Small intestine (tissue), 16 donors: ENCODE measurements around the gene PPP1R8. TPM values are rescaled to one million over a fixed set of nuclear protein-coding genes. Genes with fewer than 3 reads are reported as not detected.
A peak's percentile ranks its signal among the peaks of the same experiment; 100 is the strongest.
"Not testable (repeated sequence)": the region's sequence is repeated elsewhere in the genome, so short reads cannot be mapped to it uniquely, and the experiment has no call there.

Experiments used
- DNase-seq, 2 donors: peaks; one replicate each; pipeline versions ENCODE4 v3.0.0 to v3.0.0-alpha.2; 2013
- FAIRE-seq: peaks from 2 replicates; lab custom pipeline; 2012; peaks lifted over from hg19 to GRCh38; lab: Jason Lieb, UNC
- H3K27ac ChIP-seq, 3 donors: one replicate each; pipeline ENCODE4 v1.5.1; 2013; ENCODE audit warnings: low read length in 2 of 3, mild to moderate bottlenecking in 2 of 3, control low read depth in 1 of 3, inconsistent platforms in 1 of 3, low read depth in 1 of 3, moderate library complexity in 1 of 3
- H3K27me3 ChIP-seq, 3 donors: one replicate each; pipeline ENCODE4 v1.6.1; 2013; ENCODE audit warnings: low read length in 3 of 3, inconsistent platforms in 1 of 3; ENCODE audit not compliant: control insufficient read depth in 3 of 3, insufficient read depth in 3 of 3
- H3K36me3 ChIP-seq, 3 donors: one replicate each; pipeline ENCODE4 v1.6.1; 2013; ENCODE audit warnings: low read length in 3 of 3, inconsistent platforms in 1 of 3, low read depth in 1 of 3, mild to moderate bottlenecking in 1 of 3, moderate library complexity in 1 of 3; ENCODE audit not compliant: control insufficient read depth in 3 of 3, insufficient read depth in 2 of 3
- H3K4me1 ChIP-seq, 3 donors: one replicate each; pipeline ENCODE4 v1.6.1; 2013; ENCODE audit warnings: low read length in 2 of 3, inconsistent platforms in 1 of 3, low read depth in 1 of 3, mild to moderate bottlenecking in 1 of 3, moderate library complexity in 1 of 3; ENCODE audit not compliant: control insufficient read depth in 3 of 3, insufficient read depth in 2 of 3
- H3K4me3 ChIP-seq, 3 donors: one replicate each; pipeline ENCODE4 v1.5.1; 2013; ENCODE audit warnings: low read length in 3 of 3, control low read depth in 1 of 3, inconsistent platforms in 1 of 3, low read depth in 1 of 3, mild to moderate bottlenecking in 1 of 3, moderate library complexity in 1 of 3
- H3K9me3 ChIP-seq, 2 donors: one replicate each; pipeline ENCODE4 v1.6.1; 2013; ENCODE audit warnings: low read depth in 1 of 2, low read length in 1 of 2; ENCODE audit not compliant: control insufficient read depth in 2 of 2, insufficient read depth in 1 of 2
- WGBS, 3 donors: extraction: QIAGEN DNeasy Blood & Tissue Kit; methylation state at CpG; one replicate each; pipeline ENCODE4 v1.1.7; 2013; 5-methylcytosine and 5-hydroxymethylcytosine counted together
- long read RNA-seq, 10 donors: transcript quantifications; one replicate each; lab custom pipeline, GENCODE V29; 2026
- polyA plus RNA-seq, 4 donors: library from polyadenylated mRNA; stranded (reverse) in 3 of 4; unstranded in 1 of 4; fragments of 200-250 nt in 3 of 4; fragments of 120-200 nt in 1 of 4; gene quantifications; one replicate each; pipeline versions ENCODE4 v1.2.1 to v1.2.3, GENCODE V29; 2013
- donor health status: healthy with polysubstance abuse.
- donor health status: control.
- donor health status: control.
- donor health status: Bipolar disorder and iron deficiency.
- donor health status: healthy.

PPP1R8 gene
- polyA plus RNA-seq: 10 to 100 TPM; 26.6 to 37.1 (median 30.0) TPM
- long read RNA-seq, donor 1: 0 reads
- long read RNA-seq, donor 2, partial matches to known transcripts: 0 of 5 reads
- long read RNA-seq, donor 2, other reads (novel, unspliced or antisense): 0 of 5 reads
- long read RNA-seq, donor 3, partial matches to known transcripts: 0 of 4 reads
- long read RNA-seq, donor 3, other reads (novel, unspliced or antisense): 0 of 4 reads
- long read RNA-seq, donor 4: 0 reads
- long read RNA-seq, donor 5, partial matches to known transcripts: 0 of 3 reads
- long read RNA-seq, donor 5, other reads (novel, unspliced or antisense): 0 of 3 reads
- long read RNA-seq, donor 6, transcript PPP1R8-202 (7 exons, 2,344 nt): major isoform, 5 of 5 reads
- long read RNA-seq, donor 6, partial matches to known transcripts: 0 of 5 reads
- long read RNA-seq, donor 6, other reads (novel, unspliced or antisense): 0 of 5 reads
- long read RNA-seq, donor 7: 0 reads
- long read RNA-seq, donor 8, partial matches to known transcripts: 0 of 1 reads
- long read RNA-seq, donor 8, other reads (novel, unspliced or antisense): 0 of 1 reads
- long read RNA-seq, donor 9: 0 reads
- long read RNA-seq, donor 10, transcript PPP1R8-202 (7 exons, 2,344 nt): major isoform, 7 of 47 reads
- long read RNA-seq, donor 10, partial matches to known transcripts: 40 of 47 reads
- long read RNA-seq, donor 10, other reads (novel, unspliced or antisense): 0 of 47 reads

DNA sequence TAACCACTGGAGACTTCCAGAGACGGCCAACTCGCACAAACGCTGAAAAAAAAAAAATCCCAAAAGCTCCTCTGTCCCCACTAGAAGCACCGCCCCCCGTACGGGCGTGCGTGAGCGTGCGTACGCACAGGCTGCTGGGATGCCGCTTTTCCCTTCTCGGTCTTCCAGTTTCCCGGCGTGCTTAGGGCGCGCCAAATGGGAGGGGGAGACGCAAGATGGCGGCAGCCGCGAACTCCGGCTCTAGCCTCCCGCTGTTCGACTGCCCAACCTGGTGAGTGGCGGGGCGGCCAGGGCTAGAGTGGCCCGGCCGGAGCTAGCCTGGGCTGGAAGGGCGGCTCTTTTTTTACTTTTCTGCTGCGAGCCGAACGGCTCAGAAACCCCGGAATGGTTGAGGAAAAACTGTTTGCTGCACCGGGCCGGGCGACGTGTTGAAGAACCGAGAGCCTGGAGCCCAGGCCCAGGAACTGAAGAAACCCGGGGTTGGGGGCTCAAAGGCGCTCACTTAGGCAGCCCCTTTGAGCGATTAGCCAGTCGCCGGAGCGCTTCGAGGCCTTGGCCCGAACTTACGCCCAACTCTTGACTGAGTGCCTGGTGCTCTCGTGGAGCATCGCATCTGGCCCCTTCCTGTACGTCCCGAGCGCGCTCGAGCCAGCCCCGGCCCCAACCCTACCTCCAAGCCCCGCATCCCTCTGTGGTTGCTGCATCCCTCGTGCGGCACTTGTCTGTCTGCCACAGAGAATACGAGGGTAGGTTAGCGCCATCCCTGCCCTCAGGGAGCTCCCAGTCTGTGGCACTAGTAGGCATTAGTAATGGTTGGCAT is at the start of gene PPP1R8:
TSS of gene PPP1R8 (plus strand) at position 162 of the 820 bp plus-strand sequence. CDS start at position 216, 54 bp downstream.
- peaks cover 5 to 10% (median 9%) of the 10 kb centered on the region in 3 donors for H3K4me1 ChIP-seq
- H3K27me3 ChIP-seq: no peaks in the 10 kb centered on the region
- peaks cover 0 to 6% (median 2%) of the 10 kb centered on the region in 3 donors for H3K36me3 ChIP-seq
- no peak for FAIRE-seq
- H3K9me3 ChIP-seq: no peaks in the 10 kb centered on the region
- peak; percentile 96 for DNase-seq
- H3K4me3 ChIP-seq: peak within 1 kb of the TSS; percentile 68 to 95 (median 90)
- peak within 1 kb of the TSS; percentile 53 to 90 (median 84) for H3K27ac ChIP-seq
- 0% methylated on average over 54 to 60 of the region's 60 CpGs for WGBS, 3 donors

DNA sequence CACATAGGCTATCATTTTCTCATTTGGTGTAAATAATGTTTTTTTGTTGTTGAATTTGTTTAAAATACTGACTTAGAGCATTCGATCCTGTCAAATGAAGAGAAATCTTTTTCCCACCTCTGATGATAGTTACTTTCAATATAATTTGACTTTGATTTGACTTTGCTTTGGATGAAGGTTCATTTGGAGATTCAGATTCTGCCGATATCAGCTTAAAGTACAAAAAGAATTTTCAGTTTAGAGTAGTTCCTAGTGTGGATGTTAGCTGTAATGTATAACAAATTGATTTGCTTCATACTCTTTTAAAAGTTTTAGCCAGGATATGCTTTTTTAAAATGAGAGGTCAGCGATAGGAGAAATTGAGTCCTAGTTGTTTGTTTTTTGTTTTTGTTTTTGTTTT is 47.6 kb upstream of the PPP1R8 start:
- no peak for DNase-seq
- Histone ChIP-seq H3K27me3 (no peaks in the 10 kb centered on the region), H3K27ac (no peak overlapping the region), H3K36me3 (peaks cover 0 to 14% (median 0%) of the 10 kb centered on the region in 3 donors), H3K4me3 (no peak overlapping the region), H3K9me3 (no peaks in the 10 kb centered on the region), H3K4me1 (peaks cover 0 to 23% (median 9%) of the 10 kb centered on the region in 3 donors)
- no peak for FAIRE-seq
- WGBS, 3 donors: 93 to 97% (median 93%) methylated on average over 3 of the region's 3 CpGs

DNA sequence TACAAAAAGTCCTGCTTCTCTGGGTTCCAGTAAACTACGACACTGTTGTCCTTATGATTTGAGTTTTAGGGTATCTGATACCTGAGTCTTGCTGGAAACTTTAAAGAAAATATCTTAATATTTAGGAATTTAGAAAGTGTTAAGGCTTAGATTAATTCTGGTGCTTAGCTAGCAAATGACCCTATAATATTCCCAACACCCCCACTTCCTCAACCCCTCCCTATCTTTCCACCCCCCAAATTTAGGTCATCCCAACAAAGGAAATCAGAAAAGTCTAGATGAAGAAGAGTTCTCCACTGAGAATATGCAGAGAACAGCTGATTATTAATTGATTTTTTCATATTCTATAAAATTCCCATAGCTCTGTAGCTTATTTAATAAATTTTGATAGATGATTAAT is 45.9 kb upstream of the PPP1R8 start:
- Histone ChIP-seq H3K9me3 (no peaks in the 10 kb centered on the region), H3K4me3 (no peak overlapping the region), H3K27me3 (no peaks in the 10 kb centered on the region), H3K36me3 (peaks cover 0 to 14% (median 0%) of the 10 kb centered on the region in 3 donors), H3K27ac (peak overlapping the region in 2 of 3 donors; percentile 16 to 75), H3K4me1 (peaks cover 0 to 20% (median 4%) of the 10 kb centered on the region in 3 donors)
- DNase-seq (no peak), FAIRE-seq (no peak)
- 94 to 100% (median 100%) methylated on average over 1 of the region's 1 CpG for WGBS, 3 donors

DNA sequence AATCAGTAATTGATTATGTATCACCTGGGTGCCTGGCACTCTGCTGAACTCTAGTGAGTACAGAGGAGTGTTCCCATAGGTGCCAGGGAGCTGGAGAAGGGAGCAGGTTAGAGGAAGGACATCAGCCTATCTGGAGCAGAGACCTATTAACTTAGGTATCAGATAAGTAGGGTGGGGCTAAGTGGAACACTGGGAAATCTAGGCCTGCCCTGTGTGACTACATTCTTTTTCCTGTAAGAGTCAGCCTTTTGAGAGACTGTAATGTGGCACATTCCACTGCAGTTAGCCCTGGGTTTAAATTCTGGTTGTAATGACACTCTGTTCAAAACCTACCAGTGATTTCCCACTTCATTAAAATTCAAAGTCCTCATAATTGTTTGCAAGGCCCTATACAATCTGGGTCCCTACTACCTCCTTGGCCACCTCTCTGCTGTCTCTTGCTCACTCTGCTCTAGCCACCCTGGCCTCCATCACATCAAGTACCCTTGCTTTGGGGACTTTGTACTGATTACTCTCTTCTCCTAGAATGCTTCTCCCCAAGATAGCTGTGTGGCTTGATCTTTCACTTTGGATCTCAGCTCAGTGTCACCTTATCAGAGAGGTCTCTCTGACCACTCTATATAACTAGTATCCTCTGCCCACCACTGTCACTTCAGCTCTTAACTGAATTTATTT is 44.7 kb upstream of the PPP1R8 start:
- Histone ChIP-seq H3K9me3 (no peaks in the 10 kb centered on the region), H3K4me3 (no peak overlapping the region), H3K27ac (peak overlapping the region; percentile 75 to 89 (median 82)), H3K36me3 (peaks cover 2 to 14% (median 3%) of the 10 kb centered on the region in 3 donors), H3K27me3 (no peaks in the 10 kb centered on the region), H3K4me1 (peaks cover 0 to 22% (median 4%) of the 10 kb centered on the region in 3 donors)
- no peak for FAIRE-seq
- peak; percentile 76 to 95 for DNase-seq

DNA sequence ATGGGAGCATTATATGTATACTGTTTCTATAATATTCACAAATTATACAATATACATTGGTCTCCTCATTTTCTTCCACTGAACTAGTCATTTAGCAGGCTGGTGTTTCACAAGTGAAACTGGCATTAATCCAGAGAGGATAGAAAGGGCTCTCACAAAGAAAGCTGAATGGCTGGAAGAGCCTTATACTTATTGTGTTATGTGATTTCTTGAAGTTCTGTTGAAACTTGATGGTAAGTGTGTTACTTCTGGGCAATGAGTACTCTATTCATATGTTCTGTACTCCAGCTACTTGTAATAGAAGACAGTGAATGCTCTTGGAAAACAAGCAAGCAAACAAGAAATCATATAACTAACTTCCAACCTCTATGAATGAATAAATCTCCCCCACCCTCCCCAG is 42.7 kb upstream of the PPP1R8 start:
- Histone ChIP-seq H3K4me1 (peaks cover 0 to 22% (median 4%) of the 10 kb centered on the region in 3 donors), H3K27ac (peak overlapping the region in 1 of 3 donors; percentile 3), H3K9me3 (no peaks in the 10 kb centered on the region), H3K36me3 (peaks cover 3 to 16% (median 5%) of the 10 kb centered on the region in 3 donors), H3K4me3 (no peak overlapping the region), H3K27me3 (no peaks in the 10 kb centered on the region)
- FAIRE-seq (no peak), DNase-seq (peak in 1 of 2 donors; percentile 26)

DNA sequence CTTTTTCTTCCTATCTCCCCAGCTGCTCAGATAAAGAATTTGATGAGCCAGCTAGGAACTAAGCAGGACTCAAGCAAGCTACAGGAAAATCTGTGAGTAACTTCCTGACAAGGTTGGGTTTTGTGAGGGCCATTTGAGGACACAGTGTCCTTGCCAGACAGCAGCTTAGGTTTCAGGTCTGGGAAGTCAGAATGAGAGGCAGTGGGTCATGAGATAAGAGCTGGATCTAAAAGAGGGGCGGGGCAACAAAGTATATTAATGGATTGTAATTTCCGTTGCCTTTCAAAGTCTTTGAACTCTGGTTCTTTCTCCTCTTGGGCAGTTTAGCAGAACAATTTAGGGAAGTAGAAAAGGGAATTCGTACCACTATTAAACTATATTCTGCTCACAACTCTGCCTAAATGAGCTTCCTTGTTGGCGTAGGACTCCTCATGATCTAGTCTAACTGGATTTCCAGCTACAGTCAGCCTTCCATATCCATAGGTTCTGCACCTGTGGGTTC is 41.0 kb upstream of the PPP1R8 start:
- WGBS, 3 donors: 14 to 44% (median 43%) methylated on average over 4 of the region's 4 CpGs
- DNase-seq (peak in 1 of 2 donors; percentile 74), FAIRE-seq (no peak)
- Histone ChIP-seq H3K9me3 (no peaks in the 10 kb centered on the region), H3K27me3 (no peaks in the 10 kb centered on the region), H3K4me3 (no peak overlapping the region), H3K36me3 (peaks cover 11 to 19% (median 11%) of the 10 kb centered on the region in 3 donors), H3K4me1 (peaks cover 0 to 22% (median 2%) of the 10 kb centered on the region in 3 donors), H3K27ac (peak overlapping the region in 2 of 3 donors; percentile 51 to 76)

DNA sequence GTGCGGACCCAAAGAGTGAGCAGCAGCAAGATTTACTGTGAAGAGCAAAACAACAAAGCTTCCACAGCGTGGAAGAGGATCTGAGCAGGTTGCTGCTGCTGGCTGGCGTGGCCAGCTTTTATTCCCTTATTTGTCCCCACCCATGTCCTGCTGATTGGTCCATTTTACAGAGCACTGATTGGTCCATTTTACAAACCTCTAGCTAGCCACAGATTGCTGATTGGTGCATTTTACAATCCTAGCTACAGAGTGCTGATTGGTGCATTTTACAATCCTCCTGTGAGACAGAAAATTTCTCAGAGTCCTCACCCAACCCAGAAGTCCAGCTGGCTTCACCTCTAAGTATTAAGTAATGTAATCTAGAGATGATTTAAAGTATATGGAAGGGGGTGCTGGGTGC is 40.3 kb upstream of the PPP1R8 start:
- not testable (repeated sequence) for DNase-seq, FAIRE-seq, H3K9me3 ChIP-seq, H3K4me3 ChIP-seq, H3K27me3 ChIP-seq
- 97 to 100% (median 99%) methylated on average over 3 of the region's 3 CpGs for WGBS, 3 donors
- H3K27ac ChIP-seq: peak overlapping the region in 1 of 3 donors; percentile 48
- peaks cover 11 to 24% (median 13%) of the 10 kb centered on the region in 3 donors for H3K36me3 ChIP-seq
- peaks cover 0 to 20% (median 2%) of the 10 kb centered on the region in 3 donors for H3K4me1 ChIP-seq
